HPDE6-E6E7 (cell line): Measurements from ENCODE around the gene ST8SIA1.
A peak's percentile ranks its signal among the peaks of the same experiment; 100 is the strongest.

ENCODE experiments used
- DNase-seq: peaks from one replicate; pipeline ENCODE4 v3.0.0; 2011; ENCODE audit warnings: missing footprints; ENCODE audit errors: extremely low spot score

ST8SIA1 gene

GRCh38 chr12:22242726-22243125, 91.8 kb downstream of the ST8SIA1 start:
- no peak for DNase-seq

DNA sequence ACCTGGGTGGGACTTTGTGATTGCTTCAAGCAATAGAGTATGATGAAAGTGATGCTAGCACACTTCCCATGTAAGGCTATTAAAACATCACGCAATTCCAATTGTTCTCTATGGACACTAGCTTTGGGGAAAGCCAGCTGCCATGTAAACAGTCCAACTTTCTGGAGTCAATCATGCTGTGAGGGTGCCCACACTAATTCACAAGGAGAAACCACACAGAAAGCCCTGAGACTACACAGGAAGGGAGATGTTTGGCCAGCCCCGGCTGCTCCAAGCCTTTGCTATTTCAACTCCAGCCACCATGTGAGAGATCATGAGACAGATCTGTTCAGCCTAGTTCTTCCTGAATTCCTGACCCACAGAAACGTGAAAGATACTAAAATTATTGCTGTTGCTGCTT, 96.3 kb downstream of the ST8SIA1 start:
- no peak for DNase-seq

- no peak for DNase-seq
Measured at GRCh38 chr12:22234561-22234960, 99.9 kb downstream of the ST8SIA1 start.

DNA sequence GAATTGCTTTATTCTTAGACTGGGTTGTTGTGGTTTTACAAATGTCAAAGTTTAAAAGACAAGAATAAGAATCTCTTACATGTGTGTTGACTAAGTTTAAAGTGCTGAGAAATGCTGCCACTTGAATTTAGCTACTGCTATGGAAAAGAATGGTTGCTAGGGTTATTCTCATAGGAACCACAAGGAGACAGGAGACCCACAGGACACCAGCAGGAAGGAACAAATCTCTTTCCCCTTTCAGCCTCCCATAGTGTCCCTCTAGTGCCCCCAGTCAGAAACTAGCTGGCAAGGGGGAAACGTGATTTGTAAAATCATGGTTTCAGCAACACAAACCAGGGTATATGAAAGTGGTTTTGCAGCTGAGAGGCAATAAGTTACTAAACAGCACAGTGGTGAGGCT, 102.7 kb downstream of the ST8SIA1 start:
- no peak for DNase-seq

DNA sequence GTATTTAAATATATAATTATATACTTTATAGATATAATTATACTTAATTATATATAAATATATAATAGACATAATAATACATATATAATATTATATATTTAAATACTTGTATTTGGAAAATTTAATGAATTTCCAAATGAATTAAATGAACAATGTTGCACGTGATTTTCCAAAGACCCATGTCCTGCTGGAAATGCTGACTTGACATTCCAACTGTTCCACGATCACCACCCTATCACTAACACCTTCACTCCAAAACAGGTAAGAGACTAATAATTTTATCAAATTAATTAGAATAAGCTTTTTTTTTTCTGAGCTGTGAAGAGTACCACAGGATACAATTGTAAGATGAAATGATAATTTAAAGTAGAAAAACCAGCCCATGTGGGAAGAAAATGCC, 103.4 kb downstream of the ST8SIA1 start:
- no peak for DNase-seq

- DNase-seq: no peak
Measured at GRCh38 chr12:22230280-22230794, 104.2 kb downstream of the ST8SIA1 start.

DNA sequence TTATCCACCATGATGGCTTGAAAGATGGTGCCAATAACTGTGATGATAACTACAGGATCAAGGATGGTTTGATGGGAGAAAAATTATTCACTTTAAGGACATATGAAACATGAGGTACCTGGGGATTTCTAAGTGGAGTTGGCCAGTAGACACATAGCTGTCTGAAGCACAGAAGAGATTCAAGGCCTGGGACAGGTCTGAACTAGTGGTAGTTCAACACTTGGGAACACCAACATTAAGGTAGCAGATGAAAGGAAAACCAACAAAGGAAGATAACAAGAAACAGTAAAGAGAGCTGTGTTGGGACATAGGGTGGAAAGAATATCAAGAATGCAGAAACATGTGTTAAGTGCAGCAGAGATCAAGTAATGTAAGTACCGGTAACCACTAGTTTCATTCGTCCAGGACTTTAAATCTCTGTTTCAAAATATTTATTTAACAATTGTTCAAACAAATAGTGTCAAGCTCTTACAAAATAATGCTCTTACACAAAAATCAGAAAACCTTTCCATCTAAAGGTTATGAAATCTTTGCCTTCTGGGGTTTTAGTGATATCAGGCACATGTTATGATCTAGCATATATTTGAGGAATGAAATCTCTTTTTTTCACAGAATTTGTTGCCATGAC, 104.7 kb downstream of the ST8SIA1 start:
- no peak for DNase-seq

DNA sequence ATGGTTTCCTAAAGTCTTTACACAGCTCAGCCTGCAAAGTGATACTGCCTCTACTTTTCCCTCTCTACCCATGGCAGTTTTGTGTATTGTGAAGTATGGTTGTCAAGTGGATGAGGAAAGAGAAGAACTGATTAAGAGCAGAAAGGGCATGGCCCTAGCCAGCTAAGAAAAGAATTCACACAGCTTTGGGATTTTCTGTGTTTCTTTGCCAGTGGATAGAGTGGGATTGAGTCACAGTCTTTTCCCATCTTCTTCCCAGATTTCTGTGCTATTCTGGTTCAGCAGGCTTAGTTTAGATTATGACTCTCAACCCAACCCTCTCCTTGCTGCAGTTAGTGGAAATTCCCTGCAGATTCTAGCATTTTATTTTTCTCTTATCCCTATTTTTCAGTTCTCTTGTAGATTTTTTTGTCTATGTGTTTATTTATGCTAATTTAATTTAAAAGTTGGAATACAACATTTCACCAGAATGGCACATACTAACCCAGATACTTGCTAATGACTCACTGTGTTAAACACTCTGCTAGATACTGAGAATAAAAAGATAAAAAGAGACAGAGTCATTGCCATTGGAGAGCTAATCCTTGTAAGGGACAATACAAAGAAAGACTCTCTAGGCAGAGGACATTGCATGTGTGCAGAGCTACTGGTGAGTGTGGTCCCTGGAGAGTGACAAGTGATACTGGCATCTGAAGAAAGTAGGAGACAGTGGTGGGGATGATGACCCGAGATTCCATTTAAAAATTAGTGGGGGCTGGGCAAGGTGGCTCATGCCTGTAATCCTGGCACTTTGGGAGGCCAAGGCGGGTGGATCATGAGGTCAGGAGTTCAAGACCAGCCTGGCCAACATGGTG, 106.3 kb downstream of the ST8SIA1 start:
- no peak for DNase-seq

- no peak for DNase-seq
Measured at GRCh38 chr12:22223356-22223755, 111.2 kb downstream of the ST8SIA1 start.

DNA sequence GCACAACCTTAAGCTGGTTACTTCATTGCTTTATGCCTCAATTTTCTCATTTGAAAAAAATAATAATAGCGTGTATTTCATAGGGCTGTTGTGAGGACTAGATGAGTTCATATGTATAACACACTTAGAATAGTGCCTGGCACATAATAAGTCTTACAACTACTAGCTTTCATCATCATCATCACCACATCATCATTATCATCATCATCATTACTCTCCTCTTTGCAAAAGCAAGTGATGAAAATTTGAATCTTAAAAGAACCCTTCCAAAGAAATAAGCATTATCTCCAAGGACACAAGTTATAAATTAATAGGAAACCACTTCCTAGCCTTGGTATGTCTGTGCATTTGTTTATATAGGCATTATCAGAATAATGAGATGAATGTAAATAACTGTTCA, 117.0 kb downstream of the ST8SIA1 start:
- DNase-seq: no peak

DNA sequence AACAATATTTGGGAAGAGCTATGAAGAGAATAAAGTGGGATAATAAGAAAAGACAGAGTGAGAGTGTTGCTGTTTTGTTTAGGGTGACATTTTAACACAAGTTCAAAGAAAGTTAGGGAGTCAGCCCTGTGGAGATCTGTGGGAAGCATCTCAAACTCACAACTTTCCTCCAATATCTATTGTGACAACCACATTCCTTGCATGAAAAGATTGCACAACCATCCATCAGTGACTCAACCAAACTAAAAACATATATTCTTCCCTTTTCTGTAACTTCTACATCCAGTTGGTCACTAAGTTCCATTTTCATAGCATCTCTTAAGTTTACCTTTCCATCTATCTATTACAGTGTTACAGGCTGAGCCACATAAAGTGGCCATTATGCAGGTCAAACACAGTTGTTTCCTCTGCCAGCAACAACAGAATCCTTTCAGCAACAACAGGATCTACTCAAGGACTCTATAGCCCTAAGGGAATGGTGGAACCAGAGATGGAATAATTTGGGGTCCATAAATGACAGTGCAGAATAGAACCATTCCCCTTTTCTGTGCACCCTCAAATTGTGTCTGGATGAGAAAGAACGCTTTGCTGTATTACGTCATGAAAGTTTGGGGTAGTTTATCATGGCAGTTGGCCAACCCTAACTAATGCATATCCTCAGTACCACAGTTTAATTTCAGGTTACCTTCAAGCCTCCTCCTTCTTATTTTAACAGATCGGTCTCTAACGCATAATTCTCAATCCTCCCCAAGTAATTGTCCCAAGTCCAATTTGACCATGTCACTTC, 118.8 kb downstream of the ST8SIA1 start:
- DNase-seq: no peak

- DNase-seq: no peak
Measured at GRCh38 chr12:22211128-22211527, 123.4 kb downstream of the ST8SIA1 start.

DNA sequence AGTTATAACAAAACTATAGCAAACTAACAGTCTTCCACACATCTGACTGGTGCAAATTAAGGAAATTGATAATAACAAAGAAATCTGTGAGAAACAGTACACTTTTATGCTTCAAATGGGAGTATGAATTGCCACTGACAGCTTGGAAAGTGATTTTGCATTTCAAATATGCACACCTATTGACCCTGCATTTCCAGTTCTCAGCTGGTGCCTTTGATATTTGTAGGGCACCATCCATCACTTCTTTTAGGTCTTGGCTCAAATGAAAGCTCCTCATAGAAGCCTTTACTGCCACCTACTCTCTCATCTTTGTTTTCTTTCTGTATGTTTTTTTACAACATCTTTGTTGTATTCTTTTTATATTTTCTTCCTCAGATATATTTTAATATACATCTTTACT, 125.1 kb downstream of the ST8SIA1 start:
- no peak for DNase-seq

GRCh38 chr12:22206111-22206728, 128.3 kb downstream of the ST8SIA1 start:
- DNase-seq: peak; percentile 45

DNA sequence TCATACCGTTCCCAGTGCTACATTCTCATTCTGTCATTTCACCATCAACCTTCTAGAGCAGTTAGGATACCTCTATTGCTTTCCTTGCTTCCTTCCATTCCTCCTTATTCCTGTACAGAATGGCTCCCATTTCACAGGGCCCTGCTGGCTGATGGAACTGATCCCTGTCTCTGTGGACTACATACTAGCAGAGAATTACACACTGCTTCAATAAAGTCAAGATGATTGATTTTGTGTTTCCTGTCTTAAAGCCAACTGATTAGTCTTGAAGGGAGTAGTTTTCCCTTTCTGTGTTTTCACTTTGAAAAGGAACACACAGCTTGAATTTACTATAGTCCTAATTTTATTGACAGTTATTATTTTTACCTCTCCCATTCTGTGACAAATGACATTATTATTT, 130.1 kb downstream of the ST8SIA1 start:
- no peak for DNase-seq

GRCh38 chr12:22202847-22203246, 131.7 kb downstream of the ST8SIA1 start:
- DNase-seq: no peak

DNA sequence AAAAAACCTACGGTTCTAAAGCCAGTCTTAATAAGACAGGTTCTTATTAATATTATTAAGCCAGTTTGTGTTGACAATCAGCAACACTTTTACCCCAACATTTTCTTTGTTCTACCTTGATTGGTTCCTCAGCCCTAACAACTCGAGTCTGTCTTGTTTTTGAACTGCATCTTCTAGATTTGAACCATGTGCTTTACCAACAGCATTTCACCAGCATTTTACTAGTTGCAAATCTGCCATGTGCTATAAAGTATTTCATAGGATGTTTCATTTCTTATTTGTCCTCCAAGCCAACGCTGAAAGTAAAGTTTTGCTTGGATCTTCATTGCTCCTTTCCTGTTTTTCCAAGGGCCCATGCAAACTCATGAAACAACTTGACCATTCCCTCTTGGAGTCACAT, 133.4 kb downstream of the ST8SIA1 start:
- DNase-seq: no peak

- no peak for DNase-seq
Measured at GRCh38 chr12:22196236-22196635, 138.3 kb downstream of the ST8SIA1 start.

- no peak for DNase-seq
Measured at GRCh38 chr12:22190969-22191368, 143.5 kb downstream of the ST8SIA1 start.

DNA sequence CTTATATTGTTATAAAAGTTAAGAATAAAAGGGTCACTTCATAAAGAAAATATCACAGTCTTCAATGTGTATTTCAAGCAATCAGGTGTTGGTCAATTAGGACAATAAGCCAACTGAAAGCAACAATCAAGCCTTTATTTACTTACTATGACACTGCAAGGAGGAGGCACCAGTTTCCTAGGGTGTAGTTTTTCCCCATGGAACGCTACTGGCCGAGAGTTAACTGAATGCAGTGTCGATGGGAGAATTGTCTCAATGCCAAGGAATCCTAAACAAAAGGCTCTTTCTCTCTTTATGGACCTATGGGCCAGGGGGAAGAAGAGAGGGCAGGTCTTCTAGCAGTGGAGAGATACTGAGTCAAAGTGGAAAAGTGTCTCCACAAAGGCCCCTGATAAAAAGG, 146.1 kb downstream of the ST8SIA1 start:
- DNase-seq: no peak

DNA sequence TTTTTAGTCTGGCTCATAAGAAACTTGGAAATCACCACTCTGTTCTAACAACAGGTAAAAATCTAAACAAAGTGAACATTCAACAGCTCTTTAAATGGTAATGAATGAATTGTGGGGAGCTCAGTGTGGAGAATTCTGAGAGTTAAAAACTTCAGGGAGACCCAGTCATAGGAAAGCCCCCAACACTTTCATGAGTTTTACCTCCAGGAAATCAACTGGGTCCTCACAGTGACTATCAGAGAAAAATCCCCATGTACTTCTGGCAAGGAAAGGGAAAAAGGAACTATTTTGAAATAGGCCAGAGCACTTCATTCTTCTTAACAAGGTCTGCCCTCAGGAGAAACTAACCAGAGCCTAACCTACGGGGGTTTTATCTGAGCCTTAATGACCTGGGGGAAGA, 153.8 kb downstream of the ST8SIA1 start:
- no peak for DNase-seq

DNA sequence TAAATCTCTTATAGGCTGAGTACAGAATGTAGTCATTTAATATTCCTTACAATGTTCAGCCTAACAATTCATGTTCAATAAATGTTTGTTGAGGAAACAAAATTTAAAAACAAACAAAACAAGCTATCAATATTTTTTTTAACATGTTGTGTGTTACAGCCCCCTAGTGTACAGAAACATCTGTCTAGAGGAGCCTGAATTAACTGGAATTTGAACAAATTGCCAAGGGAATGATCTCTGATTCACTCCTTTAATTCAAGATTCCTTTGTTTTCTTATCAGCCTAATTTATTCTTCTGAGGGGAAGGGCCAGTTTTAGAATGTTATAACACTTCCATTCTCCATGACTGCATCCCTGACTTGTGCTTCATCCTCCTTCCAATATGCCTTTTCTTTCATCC, 161.3 kb downstream of the ST8SIA1 start:
- DNase-seq: peak; percentile 9
